Keratinocyte (primary cell): ENCODE results near the gene EPYC.

ENCODE experiments used
- EZH2 ChIP-seq: IDR thresholded peaks from one replicate; pipeline ENCODE4 v1.6.1; 2012; ENCODE audit warnings: inconsistent platforms, mild to moderate bottlenecking, low read length, moderate library complexity
- TF ChIP-seq, protein P1 (sequence below), 3 experiments: IDR thresholded peaks in 1 of 3; conservative IDR thresholded peaks in 1 of 3; optimal IDR thresholded peaks in 1 of 3; 2 replicates in 2 of 3; 3 replicates in 1 of 3; pipeline versions ENCODE3 to v1.5.1; 2011; ENCODE audit warnings: low read length in 3 of 3, mild to moderate bottlenecking in 3 of 3, moderate library complexity in 2 of 3, control low read depth in 1 of 3, inconsistent platforms in 1 of 3; ENCODE audit not compliant: insufficient read depth in 2 of 3; ENCODE audit errors: extremely low read depth in 1 of 3

- TF ChIP-seq, protein P1, sequence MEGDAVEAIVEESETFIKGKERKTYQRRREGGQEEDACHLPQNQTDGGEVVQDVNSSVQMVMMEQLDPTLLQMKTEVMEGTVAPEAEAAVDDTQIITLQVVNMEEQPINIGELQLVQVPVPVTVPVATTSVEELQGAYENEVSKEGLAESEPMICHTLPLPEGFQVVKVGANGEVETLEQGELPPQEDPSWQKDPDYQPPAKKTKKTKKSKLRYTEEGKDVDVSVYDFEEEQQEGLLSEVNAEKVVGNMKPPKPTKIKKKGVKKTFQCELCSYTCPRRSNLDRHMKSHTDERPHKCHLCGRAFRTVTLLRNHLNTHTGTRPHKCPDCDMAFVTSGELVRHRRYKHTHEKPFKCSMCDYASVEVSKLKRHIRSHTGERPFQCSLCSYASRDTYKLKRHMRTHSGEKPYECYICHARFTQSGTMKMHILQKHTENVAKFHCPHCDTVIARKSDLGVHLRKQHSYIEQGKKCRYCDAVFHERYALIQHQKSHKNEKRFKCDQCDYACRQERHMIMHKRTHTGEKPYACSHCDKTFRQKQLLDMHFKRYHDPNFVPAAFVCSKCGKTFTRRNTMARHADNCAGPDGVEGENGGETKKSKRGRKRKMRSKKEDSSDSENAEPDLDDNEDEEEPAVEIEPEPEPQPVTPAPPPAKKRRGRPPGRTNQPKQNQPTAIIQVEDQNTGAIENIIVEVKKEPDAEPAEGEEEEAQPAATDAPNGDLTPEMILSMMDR (optimal IDR thresholded peaks at IDR 0.05 in 1 of 3, IDR thresholded peaks at IDR 0.05 in 1 of 3, conservative IDR thresholded peaks at IDR 0.05 in 1 of 3; ENCODE audit: extremely low read depth in 1 of 3, insufficient read depth in 2 of 3, low read length in 3 of 3), result no peak
- TF ChIP-seq EZH2, result no peak
These were observed 88.3 kb downstream of the EPYC start for GRCh38 chr12:90916516-90916915.
